Posterior vena cava (tissue), 2 donors: ENCODE data around the gene ATRNL1. TPM values are rescaled to one million over a fixed set of nuclear protein-coding genes. Genes with fewer than 3 reads are reported as not detected.
A peak's percentile ranks its signal among the peaks of the same experiment; 100 is the strongest.
"Not testable (repeated sequence)": the region's sequence is repeated elsewhere in the genome, so short reads cannot be mapped to it uniquely, and the experiment has no call there.

ENCODE experiments used
- DNase-seq: peaks from one replicate; pipeline ENCODE4 v3.0.0-alpha.2; 2020; ENCODE audit warnings: low spot score
- intact Hi-C, 2 donors: fragments of 100-400 bp; cut with DNase I; formaldehyde crosslinking; loops; one replicate each; pipeline versions ENCODE4 v1.14.1 to v1.14.2; 2022 to 2023
- total RNA-seq, 2 donors: library from RNA; stranded (reverse); fragmentation: NEBNext Ultra II Directional; extraction: Animal tissue kit (Norgen Biotek cat#: 25700); gene quantifications; one replicate each; pipeline ENCODE4 v1.2.1, GENCODE V29; 2021
- donor health status: DM: yes; HTN: yes; CAD: no.
- donor health status: DM: yes; HTN: yes; CAD: no.

The ATRNL1 gene
- total RNA-seq, 2 donors from 2014 or later: 0.32 to 1.4 TPM

GRCh38 chr10:115384665-115385064 lies 291.5 kb downstream of the ATRNL1 start:
- no peak for DNase-seq
- intact Hi-C loops: no loop called here

- DNase-seq: no peak
- intact Hi-C loops: no loop called here
These were observed 297.4 kb downstream of the ATRNL1 start for GRCh38 chr10:115390607-115391006.

- DNase-seq: no peak
- intact Hi-C loops: no loop called here
These were observed 304.9 kb downstream of the ATRNL1 start for GRCh38 chr10:115398026-115398425.

GRCh38 chr10:115402699-115403098 lies 309.5 kb downstream of the ATRNL1 start:
- intact Hi-C loops: no loop called here
- DNase-seq: no peak

GRCh38 chr10:115405838-115406237 lies 312.7 kb downstream of the ATRNL1 start:
- DNase-seq, intact Hi-C loops: not testable (repeated sequence)

GRCh38 chr10:115409347-115409746 lies 316.2 kb downstream of the ATRNL1 start:
- DNase-seq: no peak
- intact Hi-C loops: no loop called here

- DNase-seq: no peak
- intact Hi-C loops: no loop called here
These were observed 324.6 kb downstream of the ATRNL1 start for GRCh38 chr10:115417585-115418265.

- no peak for DNase-seq
- intact Hi-C loops: no loop called here
These were observed 329.5 kb downstream of the ATRNL1 start for GRCh38 chr10:115422624-115423023.

GRCh38 chr10:115427611-115428010 lies 334.4 kb downstream of the ATRNL1 start:
- intact Hi-C loops: no loop called here
- no peak for DNase-seq

- intact Hi-C loops: no loop called here
- no peak for DNase-seq
These were observed 339.1 kb downstream of the ATRNL1 start for GRCh38 chr10:115432188-115432819.

GRCh38 chr10:115436999-115437398 lies 343.8 kb downstream of the ATRNL1 start:
- intact Hi-C loops: no loop called here
- DNase-seq: no peak

- no peak for DNase-seq
- intact Hi-C loops: no loop called here
These were observed 348.9 kb downstream of the ATRNL1 start for GRCh38 chr10:115441907-115442545.

- no peak for DNase-seq
- intact Hi-C loops: no loop called here
These were observed 363.6 kb downstream of the ATRNL1 start for GRCh38 chr10:115456812-115457211.

- intact Hi-C loops: no loop called here
These were observed 390.1 kb downstream of the ATRNL1 start for GRCh38 chr10:115483294-115483693.

GRCh38 chr10:115491526-115492140 lies 398.5 kb downstream of the ATRNL1 start:
- peak; percentile 72 for DNase-seq
- intact Hi-C loops: no loop called here

More at GRCh38 chr10:115483294-115483693, 390.1 kb downstream of the ATRNL1 start:
- DNase-seq: no peak

- no peak for DNase-seq
- intact Hi-C loops: loop anchor here in 1 of 2 donors (5.0 kb wide), 1 partner anchor 946 kb away; no protein-coding TSS in a partner anchor
These were observed 410.4 kb downstream of the ATRNL1 start for GRCh38 chr10:115503546-115503945.

- DNase-seq: no peak
- intact Hi-C loops: no loop called here
These were observed 421.7 kb downstream of the ATRNL1 start for GRCh38 chr10:115514895-115515294.

GRCh38 chr10:115525141-115525540 lies 432.0 kb downstream of the ATRNL1 start:
- intact Hi-C loops: no loop called here
- DNase-seq: no peak

GRCh38 chr10:115527682-115528081 lies 434.5 kb downstream of the ATRNL1 start:
- intact Hi-C loops, DNase-seq: not testable (repeated sequence)

GRCh38 chr10:115536401-115536800 lies 443.2 kb downstream of the ATRNL1 start:
- DNase-seq, intact Hi-C loops: not testable (repeated sequence)
